ENCODE measurements around the gene GUCY1A1. TPM values are rescaled to one million over a fixed set of nuclear protein-coding genes. Genes with fewer than 3 reads are reported as not detected.

GUCY1A1 gene
- total RNA-seq, 1 experiment from 2014 or later = 0.20 TPM

DNA sequence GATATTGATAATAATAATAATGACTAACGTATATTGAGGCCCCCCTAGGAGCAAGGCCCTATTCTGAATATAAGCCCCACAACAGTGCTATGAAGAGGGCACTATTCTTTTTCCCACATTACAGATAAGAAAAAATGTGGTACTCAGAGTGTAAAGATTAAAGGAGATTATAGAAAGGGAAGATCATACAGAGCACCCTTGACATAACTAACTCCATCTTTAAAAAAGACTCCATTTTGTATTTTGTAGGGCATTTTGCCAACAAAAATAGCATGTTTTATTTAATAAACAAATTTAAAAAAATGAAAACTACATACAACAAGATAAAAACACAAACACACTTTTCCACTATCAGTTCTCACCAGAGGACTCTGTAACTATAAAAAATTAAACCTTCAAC is 42.1 kb downstream of the GUCY1A1 start:
- no peak overlapping the region for H3K27ac Mint-ChIP-seq
- no peak for ATAC-seq
- ChIA-PET CTCF (no interaction called here), POLR2A (no interaction called here)
- peaks cover 9% of the 10 kb centered on the region for H3K4me1 Mint-ChIP-seq
- H3K4me3 Mint-ChIP-seq = no peak overlapping the region
- no peak for DNase-seq (ENCODE audit: low spot score)
- TF ChIP-seq RORB (CRISPR knock-in tag; IDR thresholded peaks at IDR 0.05) = no peak
- TF ChIP-seq IRF1 (CRISPR knock-in tag; IDR thresholded peaks at IDR 0.05) = no peak
- no peak for TF ChIP-seq ZNF281 (CRISPR knock-in tag; IDR thresholded peaks at IDR 0.05)
- TF ChIP-seq MYBL2 (CRISPR knock-in tag; IDR thresholded peaks at IDR 0.05) = no peak
- no peak for TF ChIP-seq ATF1 (CRISPR knock-in tag; IDR thresholded peaks at IDR 0.05)
- TF ChIP-seq, protein P1, sequence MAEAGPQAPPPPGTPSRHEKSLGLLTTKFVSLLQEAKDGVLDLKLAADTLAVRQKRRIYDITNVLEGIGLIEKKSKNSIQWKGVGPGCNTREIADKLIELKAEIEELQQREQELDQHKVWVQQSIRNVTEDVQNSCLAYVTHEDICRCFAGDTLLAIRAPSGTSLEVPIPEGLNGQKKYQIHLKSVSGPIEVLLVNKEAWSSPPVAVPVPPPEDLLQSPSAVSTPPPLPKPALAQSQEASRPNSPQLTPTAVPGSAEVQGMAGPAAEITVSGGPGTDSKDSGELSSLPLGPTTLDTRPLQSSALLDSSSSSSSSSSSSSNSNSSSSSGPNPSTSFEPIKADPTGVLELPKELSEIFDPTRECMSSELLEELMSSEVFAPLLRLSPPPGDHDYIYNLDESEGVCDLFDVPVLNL (CRISPR knock-in tag; IDR thresholded peaks at IDR 0.05; ENCODE audit: borderline replicate concordance, low read depth) = no peak
- H3K9me3 Mint-ChIP-seq = no peaks in the 10 kb centered on the region
- H3K36me3 Mint-ChIP-seq = no peaks in the 10 kb centered on the region
- no peaks in the 10 kb centered on the region for H3K27me3 Mint-ChIP-seq (ENCODE audit: low read depth)

DNA sequence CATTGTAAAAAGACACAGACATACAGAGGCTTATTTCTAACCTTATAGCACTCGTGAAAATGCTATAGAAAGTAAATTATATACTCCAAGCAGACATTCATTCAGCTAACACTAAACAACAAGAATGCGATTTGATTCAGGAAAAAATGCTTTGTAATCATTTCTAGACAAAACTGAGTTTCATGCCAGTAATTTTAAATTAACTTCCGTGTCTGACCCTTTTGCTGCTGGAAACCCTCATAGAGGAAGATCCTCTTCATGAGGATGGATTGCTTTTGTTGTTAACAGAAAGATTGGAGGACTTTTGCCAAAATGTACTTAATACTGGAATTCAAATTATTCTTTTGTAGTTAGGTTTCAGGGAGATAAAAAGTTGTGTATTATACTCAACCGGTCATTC is 43.3 kb downstream of the GUCY1A1 start:
- Mint-ChIP-seq H3K27ac (no peak overlapping the region), H3K9me3 (no peaks in the 10 kb centered on the region), H3K4me3 (no peak overlapping the region), H3K4me1 (peaks cover 7% of the 10 kb centered on the region), H3K36me3 (no peaks in the 10 kb centered on the region), H3K27me3 (ENCODE audit: low read depth) (no peaks in the 10 kb centered on the region)
- DNase-seq (ENCODE audit: low spot score) (no peak), ATAC-seq (no peak)
- no peak for TF ChIP-seq NR2C2 (CRISPR knock-in tag; IDR thresholded peaks at IDR 0.05)
- TF ChIP-seq ETV6 (CRISPR knock-in tag; IDR thresholded peaks at IDR 0.05) = no peak
- no peak for TF ChIP-seq TCF7 (CRISPR knock-in tag; IDR thresholded peaks at IDR 0.05; ENCODE audit: low read depth)
- TF ChIP-seq, protein P1 (CRISPR knock-in tag; IDR thresholded peaks at IDR 0.05; ENCODE audit: borderline replicate concordance, low read depth) = no peak
- no peak for TF ChIP-seq TEAD4 (CRISPR knock-in tag; IDR thresholded peaks at IDR 0.05)
- no peak for TF ChIP-seq SMAD4 (CRISPR knock-in tag; IDR thresholded peaks at IDR 0.05)
- TF ChIP-seq, protein P2, sequence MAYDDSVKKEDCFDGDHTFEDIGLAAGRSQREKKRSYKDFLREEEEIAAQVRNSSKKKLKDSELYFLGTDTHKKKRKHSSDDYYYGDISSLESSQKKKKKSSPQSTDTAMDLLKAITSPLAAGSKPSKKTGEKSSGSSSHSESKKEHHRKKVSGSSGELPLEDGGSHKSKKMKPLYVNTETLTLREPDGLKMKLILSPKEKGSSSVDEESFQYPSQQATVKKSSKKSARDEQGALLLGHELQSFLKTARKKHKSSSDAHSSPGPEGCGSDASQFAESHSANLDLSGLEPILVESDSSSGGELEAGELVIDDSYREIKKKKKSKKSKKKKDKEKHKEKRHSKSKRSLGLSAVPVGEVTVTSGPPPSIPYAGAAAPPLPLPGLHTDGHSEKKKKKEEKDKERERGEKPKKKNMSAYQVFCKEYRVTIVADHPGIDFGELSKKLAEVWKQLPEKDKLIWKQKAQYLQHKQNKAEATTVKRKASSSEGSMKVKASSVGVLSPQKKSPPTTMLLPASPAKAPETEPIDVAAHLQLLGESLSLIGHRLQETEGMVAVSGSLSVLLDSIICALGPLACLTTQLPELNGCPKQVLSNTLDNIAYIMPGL (CRISPR knock-in tag; IDR thresholded peaks at IDR 0.05) = no peak
- no peak for TF ChIP-seq GRHL2 (CRISPR knock-in tag; IDR thresholded peaks at IDR 0.05; ENCODE audit: insufficient replicate concordance, severe bottlenecking)
- no peak for TF ChIP-seq CDX4 (CRISPR knock-in tag; IDR thresholded peaks at IDR 0.05; ENCODE audit: borderline replicate concordance)
- no peak for TF ChIP-seq NR1H2 (CRISPR knock-in tag; IDR thresholded peaks at IDR 0.05)
- TF ChIP-seq USF1 (CRISPR knock-in tag; IDR thresholded peaks at IDR 0.05) = no peak
- no peak for TF ChIP-seq EMX1 (CRISPR knock-in tag; IDR thresholded peaks at IDR 0.05)
- TF ChIP-seq ZMAT4 (CRISPR knock-in tag; IDR thresholded peaks at IDR 0.05) = no peak
- no peak for TF ChIP-seq IRF2 (CRISPR knock-in tag; IDR thresholded peaks at IDR 0.05; ENCODE audit: borderline replicate concordance, low read depth)
- no peak for TF ChIP-seq CREB1 (CRISPR knock-in tag; IDR thresholded peaks at IDR 0.05)
- TF ChIP-seq ERG (CRISPR knock-in tag; IDR thresholded peaks at IDR 0.05) = no peak
- CTCF ChIA-PET = no interaction called here
- POLR2A ChIA-PET = no interaction called here

All from WTC11 (cell line).